Liver (tissue), 3 donors: Measurements from ENCODE around the gene GLB1L3.

ENCODE experiments used
- ATF3 ChIP-seq: IDR thresholded peaks from 2 replicates; pipeline ENCODE4 v1.6.1; 2016; ENCODE audit warnings: antibody characterized with exemption
- CTCF ChIP-seq: fragments of 150-350 bp; IDR thresholded peaks from 2 replicates; pipeline ENCODE4 v1.5.1; 2017; ENCODE audit warnings: improper control_type of control experiment, low read depth, low read length; ENCODE audit not compliant: missing input control
- EGR1 ChIP-seq, 2 donors: IDR thresholded peaks; 2 replicates each; pipeline ENCODE4 v1.6.1; 2016 to 2018; ENCODE audit warnings: antibody characterized with exemption in 2 of 2, low read depth in 2 of 2
- HNF4A ChIP-seq, 2 donors: conservative IDR thresholded peaks; 2 replicates each; pipeline ENCODE4 v1.6.1; 2016; ENCODE audit warnings: antibody characterized with exemption in 2 of 2, mild to moderate bottlenecking in 2 of 2
- JUND ChIP-seq, 2 donors: IDR thresholded peaks; 2 replicates each; pipeline ENCODE4 v1.6.1; 2016; ENCODE audit warnings: antibody characterized with exemption in 2 of 2
- MAX ChIP-seq: IDR thresholded peaks from 2 replicates; pipeline ENCODE4 v1.6.1; 2016; ENCODE audit warnings: antibody characterized with exemption
- NR2F2 ChIP-seq: IDR thresholded peaks from 2 replicates; pipeline ENCODE4 v1.6.1; 2016; ENCODE audit warnings: antibody characterized with exemption
- RAD21 ChIP-seq, 2 donors: IDR thresholded peaks; 2 replicates each; pipeline ENCODE4 v1.6.1; 2016; ENCODE audit warnings: antibody characterized with exemption in 2 of 2, mild to moderate bottlenecking in 2 of 2
- REST ChIP-seq: IDR thresholded peaks from 2 replicates; pipeline ENCODE4 v1.6.1; 2016; ENCODE audit warnings: antibody characterized with exemption, mild to moderate bottlenecking
- TAF1 ChIP-seq: conservative IDR thresholded peaks from 2 replicates; pipeline ENCODE4 v1.6.1; 2016; ENCODE audit warnings: antibody characterized with exemption, mild to moderate bottlenecking
- YY1 ChIP-seq: IDR thresholded peaks from 2 replicates; pipeline ENCODE4 v1.6.1; 2016; ENCODE audit warnings: antibody characterized with exemption, mild to moderate bottlenecking
- ZBTB33 ChIP-seq: IDR thresholded peaks from 2 replicates; pipeline ENCODE4 v1.6.1; 2016; ENCODE audit warnings: antibody characterized with exemption
- donor health status: healthy.
- donor health status: healthy.

- no peak for TF ChIP-seq CTCF
- TF ChIP-seq ZBTB33: no peak
- TF ChIP-seq YY1: no peak
- no peak for TF ChIP-seq EGR1 (IDR thresholded peaks at IDR 0.05; ENCODE audit: low read depth in 2 of 2)
- TF ChIP-seq MAX: no peak
- no peak for TF ChIP-seq RAD21 (IDR thresholded peaks at IDR 0.05)
- TF ChIP-seq JUND (IDR thresholded peaks at IDR 0.05): no peak
- no peak for TF ChIP-seq TAF1
- TF ChIP-seq REST: no peak
- no peak for TF ChIP-seq HNF4A (conservative IDR thresholded peaks at IDR 0.05)
- no peak for TF ChIP-seq ATF3
- no peak for TF ChIP-seq NR2F2
Observed at GRCh38 chr11:134312807-134313206, 36.6 kb downstream of the GLB1L3 start.
